ENCODE data around the gene SRI. TPM values are rescaled to one million over a fixed set of nuclear protein-coding genes. Genes with fewer than 3 reads are reported as not detected.

Gene SRI
- total RNA-seq, 4 donors from 2014 or later = 158 to 281 (median 250) TPM

DNA sequence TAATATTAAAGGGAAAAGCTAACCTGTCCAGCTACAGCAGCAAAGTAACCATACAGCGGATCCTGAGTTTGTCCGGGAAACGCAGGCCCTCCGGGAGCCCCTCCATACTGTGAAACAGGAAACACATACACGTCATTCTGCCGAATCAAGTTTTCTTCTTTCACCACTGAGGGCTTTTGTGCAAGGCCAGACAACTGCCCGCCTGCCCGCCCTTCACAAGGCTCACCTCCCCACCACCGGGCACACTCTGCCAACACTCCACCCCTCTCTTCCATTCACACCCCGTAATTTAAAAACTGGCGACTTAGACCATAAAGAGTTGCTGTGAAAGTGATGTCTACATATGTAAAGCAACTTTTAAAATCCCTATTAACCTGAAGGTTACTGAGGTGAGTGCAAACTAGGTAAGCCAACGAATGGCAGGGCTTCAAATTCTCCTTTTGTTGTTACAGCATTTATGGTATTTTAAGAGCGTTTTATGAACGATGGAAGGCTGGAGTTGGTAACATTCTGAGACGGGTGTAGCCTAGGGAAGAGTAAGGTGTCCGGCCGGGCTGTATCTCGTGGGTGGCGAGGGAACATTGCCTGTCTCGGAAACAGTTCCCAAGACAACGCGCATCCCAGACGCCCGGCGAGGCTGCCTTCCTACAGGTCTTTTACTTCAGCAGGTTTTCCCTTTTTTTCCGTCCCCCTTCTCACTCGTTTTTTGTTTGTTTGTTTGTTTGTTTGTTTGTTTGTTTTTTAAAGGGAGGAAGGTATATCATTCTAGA is 817 bp downstream of the SRI start:
- Histone ChIP-seq H3K9me3 (no peaks in the 10 kb centered on the region), H3K4me1 (peaks cover 0 to 24% (median 2%) of the 10 kb centered on the region in 4 donors), H3K27me3 (no peaks in the 10 kb centered on the region), H3K27ac (peak overlapping the region; percentile 80 to 91 (median 86)), H3K4me3 (peak overlapping the region; percentile 83 to 96 (median 92)), H3K36me3 (peaks cover 0 to 29% (median 0%) of the 10 kb centered on the region in 3 donors)
- no peak for TF ChIP-seq POLR2A (IDR thresholded peaks at IDR 0.05)
- TF ChIP-seq, protein P1, sequence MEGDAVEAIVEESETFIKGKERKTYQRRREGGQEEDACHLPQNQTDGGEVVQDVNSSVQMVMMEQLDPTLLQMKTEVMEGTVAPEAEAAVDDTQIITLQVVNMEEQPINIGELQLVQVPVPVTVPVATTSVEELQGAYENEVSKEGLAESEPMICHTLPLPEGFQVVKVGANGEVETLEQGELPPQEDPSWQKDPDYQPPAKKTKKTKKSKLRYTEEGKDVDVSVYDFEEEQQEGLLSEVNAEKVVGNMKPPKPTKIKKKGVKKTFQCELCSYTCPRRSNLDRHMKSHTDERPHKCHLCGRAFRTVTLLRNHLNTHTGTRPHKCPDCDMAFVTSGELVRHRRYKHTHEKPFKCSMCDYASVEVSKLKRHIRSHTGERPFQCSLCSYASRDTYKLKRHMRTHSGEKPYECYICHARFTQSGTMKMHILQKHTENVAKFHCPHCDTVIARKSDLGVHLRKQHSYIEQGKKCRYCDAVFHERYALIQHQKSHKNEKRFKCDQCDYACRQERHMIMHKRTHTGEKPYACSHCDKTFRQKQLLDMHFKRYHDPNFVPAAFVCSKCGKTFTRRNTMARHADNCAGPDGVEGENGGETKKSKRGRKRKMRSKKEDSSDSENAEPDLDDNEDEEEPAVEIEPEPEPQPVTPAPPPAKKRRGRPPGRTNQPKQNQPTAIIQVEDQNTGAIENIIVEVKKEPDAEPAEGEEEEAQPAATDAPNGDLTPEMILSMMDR (IDR thresholded peaks at IDR 0.05) = no peak
- peak; percentile 60 to 74 (median 60) for DNase-seq

DNA sequence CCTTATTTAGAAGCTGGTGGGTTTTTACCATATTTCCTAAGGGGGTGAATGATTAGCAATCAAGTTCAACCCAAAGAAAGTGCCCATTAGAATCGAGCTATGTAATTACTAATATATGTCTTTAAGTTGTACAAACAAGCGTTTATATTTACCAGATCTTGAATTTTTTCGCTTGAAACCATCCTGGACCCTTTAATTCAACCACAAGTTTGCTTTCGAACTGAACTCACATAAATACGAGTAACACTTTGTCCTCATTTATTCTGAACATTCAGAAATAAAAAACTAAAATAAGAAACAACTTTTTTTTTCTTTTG is 1.5 kb downstream of the SRI start:
- no peak for DNase-seq
- Histone ChIP-seq H3K27ac (peak overlapping the region; percentile 80 to 91 (median 86)), H3K36me3 (peaks cover 0 to 36% (median 0%) of the 10 kb centered on the region in 3 donors), H3K4me3 (peak overlapping the region in 3 of 4 donors; percentile 83 to 96 (median 92)), H3K9me3 (no peaks in the 10 kb centered on the region), H3K4me1 (peaks cover 0 to 24% (median 2%) of the 10 kb centered on the region in 4 donors), H3K27me3 (no peaks in the 10 kb centered on the region)
- TF ChIP-seq POLR2A (IDR thresholded peaks at IDR 0.05) = no peak
- TF ChIP-seq, protein P1 (IDR thresholded peaks at IDR 0.05) = no peak

DNA sequence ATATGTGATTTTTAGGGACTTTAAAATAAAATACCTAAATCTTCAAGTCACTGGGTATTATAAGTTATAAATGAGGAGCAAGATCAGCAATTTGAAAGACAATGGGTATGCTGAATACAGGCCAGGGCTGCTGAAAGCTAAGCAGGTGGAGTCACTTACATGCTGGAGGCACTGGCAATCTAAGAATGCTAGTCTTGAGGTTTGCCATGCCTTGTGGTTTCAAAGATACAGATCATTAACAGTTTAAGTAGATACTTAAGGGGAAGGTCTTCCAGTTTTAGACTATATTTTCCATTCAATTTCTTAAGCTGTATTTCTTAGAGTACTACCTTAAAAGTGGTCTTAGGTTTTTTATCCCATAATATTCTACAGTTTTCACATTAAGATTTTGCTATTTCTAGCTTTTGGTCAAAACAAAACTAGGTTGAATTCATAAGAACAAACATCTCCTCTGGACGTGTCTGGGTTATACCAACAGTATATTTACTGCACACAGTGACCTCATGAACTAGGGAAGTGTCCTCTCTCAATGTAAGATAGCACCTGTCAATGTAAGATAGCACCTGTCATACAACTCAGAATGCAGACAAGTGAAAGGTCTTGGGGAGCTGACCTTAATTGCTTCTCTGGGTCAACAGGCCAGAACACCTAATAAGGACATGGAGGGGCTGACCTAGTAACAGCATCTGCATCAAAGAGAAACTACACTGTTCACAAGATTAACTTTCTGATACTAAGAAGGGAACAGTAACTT is 2.0 kb downstream of the SRI start:
- Histone ChIP-seq H3K4me1 (peaks cover 0 to 24% (median 2%) of the 10 kb centered on the region in 4 donors), H3K27me3 (no peaks in the 10 kb centered on the region), H3K27ac (peak overlapping the region; percentile 80 to 91 (median 86)), H3K4me3 (peak overlapping the region in 3 of 4 donors; percentile 83 to 96 (median 92)), H3K36me3 (peaks cover 0 to 41% (median 0%) of the 10 kb centered on the region in 3 donors), H3K9me3 (no peaks in the 10 kb centered on the region)
- no peak for TF ChIP-seq POLR2A (IDR thresholded peaks at IDR 0.05)
- TF ChIP-seq, protein P1 (IDR thresholded peaks at IDR 0.05) = no peak
- no peak for DNase-seq

DNA sequence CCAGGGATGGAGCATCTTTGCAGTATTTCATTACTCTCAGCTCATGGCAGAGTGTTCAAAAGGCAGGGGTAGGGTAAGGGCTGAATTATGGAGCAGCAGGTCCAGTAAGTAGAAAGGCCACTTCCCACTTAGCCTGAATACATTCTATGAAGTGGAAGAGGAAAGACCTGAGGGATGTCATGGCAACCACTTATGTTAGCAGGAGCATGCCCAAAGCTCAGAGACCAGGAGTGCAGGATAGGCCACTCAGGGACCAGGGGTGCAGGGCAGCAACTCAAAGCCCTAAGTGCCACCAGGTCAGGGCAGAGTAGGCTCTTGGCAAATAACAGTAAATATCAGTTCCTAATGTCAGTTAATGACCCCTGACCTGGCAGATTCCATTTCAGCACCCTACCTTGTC is 3.6 kb downstream of the SRI start:
- peaks cover 0 to 23% (median 2%) of the 10 kb centered on the region in 4 donors for H3K4me1 ChIP-seq
- H3K9me3 ChIP-seq = no peaks in the 10 kb centered on the region
- H3K27me3 ChIP-seq = no peaks in the 10 kb centered on the region
- H3K27ac ChIP-seq = no peak overlapping the region
- no peak overlapping the region for H3K4me3 ChIP-seq
- TF ChIP-seq POLR2A (IDR thresholded peaks at IDR 0.05) = no peak
- no peak for DNase-seq
- peaks cover 0 to 57% (median 0%) of the 10 kb centered on the region in 3 donors for H3K36me3 ChIP-seq

DNA sequence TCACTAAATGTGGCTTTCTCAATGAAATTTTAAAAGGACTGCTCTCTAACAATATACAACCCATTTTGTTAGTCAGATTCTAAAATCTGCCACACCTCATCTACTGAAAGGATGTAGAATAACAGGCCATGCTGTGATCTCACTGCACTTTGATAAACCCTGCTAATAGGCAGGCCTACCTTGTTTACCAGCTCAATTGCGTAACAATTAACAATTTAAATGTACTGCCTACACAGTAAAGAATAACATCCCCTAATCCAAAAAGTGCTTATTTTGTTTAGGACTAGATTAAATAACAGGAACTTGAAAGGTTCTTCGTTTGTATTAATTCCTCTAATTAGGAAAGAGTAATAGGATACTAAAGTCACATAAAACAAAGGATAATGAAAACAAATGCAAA is 4.5 kb downstream of the SRI start:
- no peaks in the 10 kb centered on the region for H3K9me3 ChIP-seq
- TF ChIP-seq POLR2A (IDR thresholded peaks at IDR 0.05) = no peak
- TF ChIP-seq, protein P1 (IDR thresholded peaks at IDR 0.05) = no peak
- H3K27me3 ChIP-seq = no peaks in the 10 kb centered on the region
- H3K4me3 ChIP-seq = no peak overlapping the region
- peaks cover 0 to 18% (median 2%) of the 10 kb centered on the region in 4 donors for H3K4me1 ChIP-seq
- H3K27ac ChIP-seq = no peak overlapping the region
- DNase-seq = no peak
- H3K36me3 ChIP-seq = peaks cover 0 to 65% (median 0%) of the 10 kb centered on the region in 3 donors

DNA sequence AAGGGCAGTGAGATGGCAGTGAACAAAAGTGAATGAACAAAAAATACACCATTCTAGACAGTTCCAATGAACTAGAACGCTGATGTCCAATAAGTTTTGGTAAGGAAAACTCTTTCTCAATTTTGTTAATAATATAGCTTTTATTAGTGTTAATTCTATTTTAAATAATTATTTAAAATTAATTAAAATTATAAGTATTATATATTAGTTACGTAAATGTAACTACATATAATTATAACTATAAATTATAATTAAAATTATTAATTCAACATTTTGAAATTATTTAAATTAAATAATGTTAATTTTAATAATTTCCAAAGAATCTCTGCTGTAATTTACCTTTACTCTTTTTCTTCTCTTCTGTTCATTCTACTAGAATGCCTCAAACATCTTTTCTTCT is 5.4 kb downstream of the SRI start:
- peaks cover 0 to 18% (median 2%) of the 10 kb centered on the region in 4 donors for H3K4me1 ChIP-seq
- peaks cover 0 to 73% (median 0%) of the 10 kb centered on the region in 3 donors for H3K36me3 ChIP-seq
- TF ChIP-seq, protein P1 (IDR thresholded peaks at IDR 0.05) = no peak
- no peak for TF ChIP-seq POLR2A (IDR thresholded peaks at IDR 0.05)
- no peaks in the 10 kb centered on the region for H3K27me3 ChIP-seq
- no peak overlapping the region for H3K4me3 ChIP-seq
- no peak overlapping the region for H3K27ac ChIP-seq
- no peaks in the 10 kb centered on the region for H3K9me3 ChIP-seq
- DNase-seq = no peak
